HS-5 (cell line): Measurements from ENCODE around the gene TMTC2.

ENCODE experiments used
- DNase-seq: peaks from one replicate; pipeline ENCODE4 v3.0.0-alpha.2; 2012; ENCODE audit warnings: low read depth

The TMTC2 gene

GRCh38 chr12:82682326-82682725 lies 4.4 kb upstream of the TMTC2 start:
- DNase-seq = no peak

GRCh38 chr12:82682851-82683261 lies 3.9 kb upstream of the TMTC2 start:
- no peak for DNase-seq

- peak; percentile 74 for DNase-seq
These were observed 927 bp upstream of the TMTC2 start for GRCh38 chr12:82685790-82686167.

- no peak for DNase-seq
These were observed 610 bp downstream of the TMTC2 start for GRCh38 chr12:82687021-82688011.

- DNase-seq = no peak
These were observed 1.4 kb downstream of the TMTC2 start for GRCh38 chr12:82688035-82688501.

- DNase-seq = no peak
These were observed 1.9 kb downstream of the TMTC2 start for GRCh38 chr12:82688596-82688995.

GRCh38 chr12:82690006-82690405 lies 3.3 kb downstream of the TMTC2 start:
- DNase-seq = no peak

- no peak for DNase-seq
These were observed 4.8 kb downstream of the TMTC2 start for GRCh38 chr12:82691513-82691912.

- DNase-seq = no peak
These were observed 7.6 kb downstream of the TMTC2 start for GRCh38 chr12:82694276-82694675.

- DNase-seq = peak; percentile 55
These were observed 8.3 kb downstream of the TMTC2 start for GRCh38 chr12:82694970-82695369.

- no peak for DNase-seq
These were observed 8.8 kb downstream of the TMTC2 start for GRCh38 chr12:82695531-82695930.

- no peak for DNase-seq
These were observed 9.8 kb downstream of the TMTC2 start for GRCh38 chr12:82696543-82696942.

- no peak for DNase-seq
These were observed 12.2 kb downstream of the TMTC2 start for GRCh38 chr12:82698708-82699564.

- DNase-seq = no peak
These were observed 19.1 kb downstream of the TMTC2 start for GRCh38 chr12:82705774-82706173.

- DNase-seq = no peak
These were observed 21.6 kb downstream of the TMTC2 start for GRCh38 chr12:82708061-82708879.

GRCh38 chr12:82709794-82710355 lies 23.2 kb downstream of the TMTC2 start:
- DNase-seq = no peak

GRCh38 chr12:82710741-82711140 lies 24.0 kb downstream of the TMTC2 start:
- no peak for DNase-seq

- DNase-seq = no peak
These were observed 27.7 kb downstream of the TMTC2 start for GRCh38 chr12:82714427-82714826.

GRCh38 chr12:82721726-82722125 lies 35.0 kb downstream of the TMTC2 start:
- no peak for DNase-seq

GRCh38 chr12:82723093-82723492 lies 36.4 kb downstream of the TMTC2 start:
- no peak for DNase-seq

GRCh38 chr12:82723891-82724290 lies 37.2 kb downstream of the TMTC2 start:
- no peak for DNase-seq

GRCh38 chr12:82725741-82726140 lies 39.0 kb downstream of the TMTC2 start:
- DNase-seq = no peak
